Endothelial cell of umbilical vein (primary cell): Measurements from ENCODE around the gene ATXN7L2. TPM values are rescaled to one million over a fixed set of nuclear protein-coding genes. Genes with fewer than 3 reads are reported as not detected.

Experiments used
- BruUV-seq: library from RNA; stranded (reverse); fragments of 400-500 nt; replicated peaks from 2 replicates; lab custom pipeline; 2021; lab: Mats Ljungman, UMichigan
- CTCF ChIA-PET: fragments of 300-600, 350-600 bp; sonication (Branson Sonifier 250); formaldehyde crosslinking; loops from one replicate; lab custom pipeline; 2021; ENCODE audit warnings: antibody characterized with exemption, inconsistent platforms; lab: Charles Lee
- POLR2A ChIA-PET: fragments of 300-600, 350-600 bp; sonication (Branson Sonifier 250); formaldehyde crosslinking; loops from one replicate; lab custom pipeline; 2021; ENCODE audit warnings: antibody characterized with exemption, inconsistent platforms; lab: Charles Lee
- DNase-seq: peaks from one replicate; pipeline ENCODE4 v3.0.0-alpha.2; 2011; ENCODE audit warnings: low read depth, low spot score
- FAIRE-seq: peaks from 2 replicates; lab custom pipeline; 2011; peaks lifted over from hg19 to GRCh38; lab: Jason Lieb, UNC
- H2AFZ ChIP-seq: 2 replicates; pipeline ENCODE4 v1.6.0; 2012; ENCODE audit warnings: low read depth, low read length, control low read depth, inconsistent platforms
- H3K27ac ChIP-seq: 2 replicates; pipeline ENCODE4 v1.5.1; 2011; ENCODE audit warnings: low read depth, mild to moderate bottlenecking, control low read depth, low read length, moderate library complexity; ENCODE audit not compliant: insufficient read depth
- H3K27me3 ChIP-seq, 2 experiments: 2 replicates each; pipeline versions ENCODE4 v1.6.0 to v1.6.1; 2011; ENCODE audit warnings: low read length in 2 of 2, mixed read lengths in 1 of 2; ENCODE audit not compliant: control insufficient read depth in 2 of 2, insufficient read depth in 2 of 2
- H3K36me3 ChIP-seq, 2 experiments: 2 replicates in 1 of 2; 3 replicates in 1 of 2; pipeline ENCODE4 v1.5.1; 2011; ENCODE audit warnings: low read length in 2 of 2, mild to moderate bottlenecking in 1 of 2, moderate library complexity in 1 of 2; ENCODE audit not compliant: control insufficient read depth in 2 of 2, insufficient read depth in 2 of 2; ENCODE audit errors: extremely low read depth in 1 of 2
- H3K4me1 ChIP-seq: 3 replicates; pipeline ENCODE4 v1.5.1; 2011; ENCODE audit warnings: mild to moderate bottlenecking, low read length; ENCODE audit not compliant: control insufficient read depth, insufficient read depth; ENCODE audit errors: extremely low read depth
- H3K4me2 ChIP-seq: 2 replicates; pipeline ENCODE4 v1.6.1; 2011; ENCODE audit warnings: low read length, control low read depth, mixed read lengths; ENCODE audit not compliant: insufficient read depth
- H3K4me3 ChIP-seq, 3 experiments: fragments of 200-600 bp in 1 of 3; sonication (generic), shearing (Covaris generic) in 1 of 3; replicated peaks in 1 of 3; 2 replicates each; pipeline ENCODE4 v1.5.1; 2011 to 2016; ENCODE audit warnings: control low read depth in 3 of 3, low read length in 3 of 3, mild to moderate bottlenecking in 2 of 3, inconsistent platforms in 1 of 3, low read depth in 1 of 3, moderate library complexity in 1 of 3; ENCODE audit not compliant: insufficient read depth in 1 of 3
- H3K79me2 ChIP-seq: 2 replicates; pipeline ENCODE4 v1.6.0; 2012; ENCODE audit warnings: low read length, inconsistent platforms; ENCODE audit not compliant: control insufficient read depth, insufficient read depth
- H3K9ac ChIP-seq: replicated peaks from 2 replicates; pipeline ENCODE3; 2011; ENCODE audit warnings: low read length, control low read depth; ENCODE audit not compliant: insufficient read depth; ENCODE audit errors: extremely low read depth
- H3K9me1 ChIP-seq: replicated peaks from 3 replicates; pipeline ENCODE4 v1.6.0; 2011; ENCODE audit warnings: mild to moderate bottlenecking, low read length; ENCODE audit not compliant: control insufficient read depth, insufficient read depth; ENCODE audit errors: extremely low read depth
- H3K9me3 ChIP-seq: replicated peaks from 2 replicates; pipeline ENCODE4 v1.5.1; 2012; ENCODE audit warnings: low read length, inconsistent platforms; ENCODE audit not compliant: control insufficient read depth, insufficient read depth
- H4K20me1 ChIP-seq: replicated peaks from 2 replicates; pipeline ENCODE3; 2011; ENCODE audit warnings: mild to moderate bottlenecking, low read length; ENCODE audit not compliant: control insufficient read depth, insufficient read depth; ENCODE audit errors: extremely low read depth
- EZH2 ChIP-seq: IDR thresholded peaks from 2 replicates; pipeline ENCODE4 v1.6.1; 2012; ENCODE audit warnings: borderline replicate concordance, low read depth, mild to moderate bottlenecking, moderate library complexity, low read length, inconsistent platforms; ENCODE audit not compliant: severe bottlenecking
- FOS ChIP-seq: IDR thresholded peaks from 2 replicates; pipeline ENCODE4 v1.6.1; 2011; ENCODE audit warnings: mild to moderate bottlenecking, low read length, moderate library complexity, borderline replicate concordance; ENCODE audit not compliant: insufficient read depth
- GATA2 ChIP-seq: IDR thresholded peaks from 2 replicates; pipeline ENCODE4 v1.7.0; 2011; ENCODE audit warnings: low read depth, mild to moderate bottlenecking, moderate library complexity, mixed read lengths, low read length; ENCODE audit not compliant: insufficient read length, insufficient read depth
- JUN ChIP-seq: IDR thresholded peaks from 2 replicates; pipeline ENCODE4 v1.6.1; 2011; ENCODE audit warnings: borderline replicate concordance, low read depth; ENCODE audit not compliant: insufficient read length, insufficient read depth
- MYC ChIP-seq: IDR thresholded peaks from one replicate; pipeline ENCODE4 v1.6.1; 2011; ENCODE audit warnings: mild to moderate bottlenecking, low read depth, low read length
- POLR2A ChIP-seq: IDR thresholded peaks from 2 replicates; pipeline ENCODE4 v1.6.1; 2012; ENCODE audit warnings: low read depth, mild to moderate bottlenecking, control low read depth, low read length
- POLR2AphosphoS5 ChIP-seq: IDR thresholded peaks from 2 replicates; pipeline ENCODE4 v1.6.1; 2012; ENCODE audit warnings: low read depth, mild to moderate bottlenecking, control low read depth, low read length, moderate library complexity; ENCODE audit not compliant: insufficient read depth
- dilution Hi-C: fragments of 300-500 bp; cut with MboI; formaldehyde crosslinking; loops from one replicate; pipeline ENCODE4 v1.15.0; 2019; ENCODE audit warnings: low sequenced_read_pairs; ENCODE audit not compliant: extremely low pct_ligation_motif_present
- intact Hi-C: fragments of 100-400 bp; cut with micrococcal nuclease; formaldehyde crosslinking; loops from one replicate; pipeline ENCODE4 v1.10.0; 2022
- polyA plus RNA-seq, 4 experiments: library from polyadenylated mRNA; depleted of rRNA in 3 of 4; stranded (reverse) in 3 of 4; unstranded in 1 of 4; fragments of >200 nt; gene quantifications; 2 replicates each; pipeline versions ENCODE4 v1.2.1 to v1.2.3, GENCODE V29; 2011 to 2012; ENCODE audit warnings: missing spikeins in 1 of 4
- total RNA-seq: library from RNA; stranded (reverse); gene quantifications from 2 replicates; pipeline ENCODE4 v1.2.3, GENCODE V29; 2021
- TF ChIP-seq, protein P1 (sequence below), 2 donors: IDR thresholded peaks; 1 replicate in 1 of 2; 2 replicates in 1 of 2; pipeline ENCODE4 v1.5.1; 2011; ENCODE audit warnings: low read length in 2 of 2, mild to moderate bottlenecking in 2 of 2, moderate library complexity in 2 of 2, control low read depth in 1 of 2, inconsistent platforms in 1 of 2, low read depth in 1 of 2; ENCODE audit not compliant: insufficient read depth in 1 of 2; ENCODE audit errors: extremely low read depth in 1 of 2
- TF ChIP-seq, protein P2 (sequence below): IDR thresholded peaks from 2 replicates; pipeline ENCODE4 v1.6.1; 2011; ENCODE audit not compliant: insufficient read depth, insufficient read length

Gene ATXN7L2
- total and polyA plus RNA-seq, 2 donors (not counting 3 experiments of a cell fraction or from before 2014, with no cell fraction given): 4.4 to 4.9 TPM

DNA sequence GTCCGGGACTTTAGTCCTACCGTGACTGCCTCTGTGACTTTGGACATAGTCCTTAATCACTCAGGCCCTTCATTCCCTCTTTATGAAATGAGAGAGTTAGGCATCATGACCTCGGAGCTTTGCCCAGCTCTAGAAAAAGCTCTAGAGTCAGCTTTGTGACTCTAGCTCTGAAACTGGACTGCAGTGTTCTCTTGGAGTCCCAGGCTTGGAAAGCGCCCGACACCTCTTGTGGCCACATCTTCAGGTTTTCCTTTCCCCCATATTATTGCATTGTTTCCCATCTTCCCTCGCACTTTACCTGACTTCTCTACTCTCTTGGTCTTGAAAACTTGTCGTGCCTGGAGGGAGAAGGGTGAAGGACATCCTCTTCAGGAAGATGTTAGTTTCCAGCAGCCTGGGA is 38.3 kb downstream of the ATXN7L2 start:
- no peaks in the 10 kb centered on the region for H3K9me1 ChIP-seq
- POLR2A ChIA-PET: no interaction called here
- no peak for FAIRE-seq
- H3K4me1 ChIP-seq: no peaks in the 10 kb centered on the region
- no peaks in the 10 kb centered on the region for H4K20me1 ChIP-seq
- dilution Hi-C loops (no loop called here), intact Hi-C loops (no loop called here)
- no peak overlapping the region for H2AFZ ChIP-seq
- no peak overlapping the region for H3K4me2 ChIP-seq
- no peak overlapping the region for H3K27ac ChIP-seq
- H3K9ac ChIP-seq: no peak overlapping the region
- peaks cover 16 to 18% of the 10 kb centered on the region in 2 experiments for H3K27me3 ChIP-seq
- no peaks in the 10 kb centered on the region for H3K79me2 ChIP-seq
- BruUV-seq: no TSS peak
- CTCF ChIA-PET: interaction anchor here (0.9 to 18.7 kb wide), 3 partner anchors 9 to 22 kb away, joined by 3 to 955 read pairs (median 22); partner anchors contain the start of genes AMIGO1 and CYB561D1
- TF ChIP-seq GATA2 (no peak), POLR2AphosphoS5 (no peak), MYC (no peak), FOS (no peak), EZH2 (no peak), JUN (no peak), POLR2A (no peak)
- TF ChIP-seq, protein P1, sequence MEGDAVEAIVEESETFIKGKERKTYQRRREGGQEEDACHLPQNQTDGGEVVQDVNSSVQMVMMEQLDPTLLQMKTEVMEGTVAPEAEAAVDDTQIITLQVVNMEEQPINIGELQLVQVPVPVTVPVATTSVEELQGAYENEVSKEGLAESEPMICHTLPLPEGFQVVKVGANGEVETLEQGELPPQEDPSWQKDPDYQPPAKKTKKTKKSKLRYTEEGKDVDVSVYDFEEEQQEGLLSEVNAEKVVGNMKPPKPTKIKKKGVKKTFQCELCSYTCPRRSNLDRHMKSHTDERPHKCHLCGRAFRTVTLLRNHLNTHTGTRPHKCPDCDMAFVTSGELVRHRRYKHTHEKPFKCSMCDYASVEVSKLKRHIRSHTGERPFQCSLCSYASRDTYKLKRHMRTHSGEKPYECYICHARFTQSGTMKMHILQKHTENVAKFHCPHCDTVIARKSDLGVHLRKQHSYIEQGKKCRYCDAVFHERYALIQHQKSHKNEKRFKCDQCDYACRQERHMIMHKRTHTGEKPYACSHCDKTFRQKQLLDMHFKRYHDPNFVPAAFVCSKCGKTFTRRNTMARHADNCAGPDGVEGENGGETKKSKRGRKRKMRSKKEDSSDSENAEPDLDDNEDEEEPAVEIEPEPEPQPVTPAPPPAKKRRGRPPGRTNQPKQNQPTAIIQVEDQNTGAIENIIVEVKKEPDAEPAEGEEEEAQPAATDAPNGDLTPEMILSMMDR (IDR thresholded peaks at IDR 0.05; ENCODE audit: extremely low read depth in 1 of 2, insufficient read depth in 1 of 2, low read depth in 1 of 2, low read length in 2 of 2): no peak
- TF ChIP-seq, protein P2, sequence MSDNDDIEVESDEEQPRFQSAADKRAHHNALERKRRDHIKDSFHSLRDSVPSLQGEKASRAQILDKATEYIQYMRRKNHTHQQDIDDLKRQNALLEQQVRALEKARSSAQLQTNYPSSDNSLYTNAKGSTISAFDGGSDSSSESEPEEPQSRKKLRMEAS: no peak
- H3K4me3 ChIP-seq: no peak overlapping the region
- DNase-seq: no peak
- no peaks in the 10 kb centered on the region for H3K9me3 ChIP-seq
- H3K36me3 ChIP-seq: no peaks in the 10 kb centered on the region
